Left ventricle myocardium superior (tissue), 1 donor: ENCODE measurements around the gene MYO5B. TPM values are rescaled to one million over a fixed set of nuclear protein-coding genes. Genes with fewer than 3 reads are reported as not detected.

Experiments
- ATAC-seq: fragments of 200-7000 bp; cut with Tn5 transposase; one replicate; pipeline ENCODE4 v1.9.1; 2020; ENCODE audit warnings: mild to moderate bottlenecking, moderate library complexity
- DNase-seq: peaks from one replicate; pipeline ENCODE4 v3.0.0-alpha.2; 2020
- intact Hi-C: fragments of 100-400 bp; cut with micrococcal nuclease; formaldehyde crosslinking; loops from one replicate; pipeline ENCODE4 v1.11.0; 2022
- total RNA-seq: library from RNA; stranded (reverse); fragmentation: NEBNext Ultra II Directional; extraction: Animal tissue kit (Norgen Biotek cat#: 25700); gene quantifications from one replicate; pipeline ENCODE4 v1.2.1, GENCODE V29; 2021
- donor health status: DM: no; HTN: yes; CAD: no; lungs with severe emphysema.

MYO5B gene
- total RNA-seq, 1 donor from 2014 or later: 1.1 TPM

GRCh38 chr18:50080932-50081560 is 113.9 kb downstream of the MYO5B start:
- no peak for DNase-seq
- intact Hi-C loops: no loop called here
- ATAC-seq: no peak

GRCh38 chr18:50080316-50080715 is 114.6 kb downstream of the MYO5B start:
- DNase-seq: no peak
- intact Hi-C loops: no loop called here
- no peak for ATAC-seq

- intact Hi-C loops: no loop called here
- peak; percentile 89 for DNase-seq
- peak; percentile 100 for ATAC-seq
Measured at GRCh38 chr18:50079571-50080295, 115.2 kb downstream of the MYO5B start.

GRCh38 chr18:50076277-50076676 is 118.7 kb downstream of the MYO5B start:
- intact Hi-C loops: no loop called here
- DNase-seq (no peak), ATAC-seq (no peak)

- DNase-seq: no peak
- intact Hi-C loops: no loop called here
- ATAC-seq: no peak
Measured at GRCh38 chr18:50075772-50076171, 119.2 kb downstream of the MYO5B start.

GRCh38 chr18:50074404-50074803 is 120.5 kb downstream of the MYO5B start:
- no peak for ATAC-seq
- no peak for DNase-seq
- intact Hi-C loops: no loop called here

GRCh38 chr18:50073319-50073718 is 121.6 kb downstream of the MYO5B start:
- intact Hi-C loops: no loop called here
- DNase-seq: no peak
- ATAC-seq: no peak

GRCh38 chr18:50072146-50072545 is 122.8 kb downstream of the MYO5B start:
- intact Hi-C loops: no loop called here
- DNase-seq (no peak), ATAC-seq (no peak)

GRCh38 chr18:50071397-50071796 is 123.5 kb downstream of the MYO5B start:
- ATAC-seq: no peak
- DNase-seq: no peak
- intact Hi-C loops: no loop called here

GRCh38 chr18:50069422-50069821 is 125.5 kb downstream of the MYO5B start:
- DNase-seq (no peak), ATAC-seq (no peak)
- intact Hi-C loops: no loop called here

- ATAC-seq (no peak), DNase-seq (no peak)
- intact Hi-C loops: no loop called here
Measured at GRCh38 chr18:50065527-50065926, 129.4 kb downstream of the MYO5B start.

GRCh38 chr18:50065039-50065438 is 129.9 kb downstream of the MYO5B start:
- DNase-seq: no peak
- ATAC-seq: no peak
- intact Hi-C loops: no loop called here

- DNase-seq (peak; percentile 73), ATAC-seq (peak; percentile 84)
- intact Hi-C loops: no loop called here
Measured at GRCh38 chr18:50061876-50062517, 132.9 kb downstream of the MYO5B start.

- ATAC-seq (no peak), DNase-seq (no peak)
- intact Hi-C loops: no loop called here
Measured at GRCh38 chr18:50060822-50061221, 134.1 kb downstream of the MYO5B start.

GRCh38 chr18:50058731-50059130 is 136.2 kb downstream of the MYO5B start:
- no peak for ATAC-seq
- intact Hi-C loops: no loop called here
- DNase-seq: no peak

GRCh38 chr18:50057009-50057408 is 137.9 kb downstream of the MYO5B start:
- no peak for DNase-seq
- intact Hi-C loops: no loop called here
- ATAC-seq: no peak

GRCh38 chr18:50056185-50056584 is 138.8 kb downstream of the MYO5B start:
- DNase-seq (no peak), ATAC-seq (no peak)
- intact Hi-C loops: no loop called here

GRCh38 chr18:50055488-50055887 is 139.5 kb downstream of the MYO5B start:
- no peak for DNase-seq
- intact Hi-C loops: no loop called here
- no peak for ATAC-seq

GRCh38 chr18:50053111-50053510 is 141.8 kb downstream of the MYO5B start:
- ATAC-seq: no peak
- no peak for DNase-seq
- intact Hi-C loops: no loop called here

GRCh38 chr18:50051288-50051687 is 143.7 kb downstream of the MYO5B start:
- intact Hi-C loops: no loop called here
- DNase-seq (no peak), ATAC-seq (no peak)

GRCh38 chr18:50045126-50045525 is 149.8 kb downstream of the MYO5B start:
- DNase-seq: no peak
- ATAC-seq: no peak
- intact Hi-C loops: no loop called here
